ENCODE data around the gene ASCL4.

DNA sequence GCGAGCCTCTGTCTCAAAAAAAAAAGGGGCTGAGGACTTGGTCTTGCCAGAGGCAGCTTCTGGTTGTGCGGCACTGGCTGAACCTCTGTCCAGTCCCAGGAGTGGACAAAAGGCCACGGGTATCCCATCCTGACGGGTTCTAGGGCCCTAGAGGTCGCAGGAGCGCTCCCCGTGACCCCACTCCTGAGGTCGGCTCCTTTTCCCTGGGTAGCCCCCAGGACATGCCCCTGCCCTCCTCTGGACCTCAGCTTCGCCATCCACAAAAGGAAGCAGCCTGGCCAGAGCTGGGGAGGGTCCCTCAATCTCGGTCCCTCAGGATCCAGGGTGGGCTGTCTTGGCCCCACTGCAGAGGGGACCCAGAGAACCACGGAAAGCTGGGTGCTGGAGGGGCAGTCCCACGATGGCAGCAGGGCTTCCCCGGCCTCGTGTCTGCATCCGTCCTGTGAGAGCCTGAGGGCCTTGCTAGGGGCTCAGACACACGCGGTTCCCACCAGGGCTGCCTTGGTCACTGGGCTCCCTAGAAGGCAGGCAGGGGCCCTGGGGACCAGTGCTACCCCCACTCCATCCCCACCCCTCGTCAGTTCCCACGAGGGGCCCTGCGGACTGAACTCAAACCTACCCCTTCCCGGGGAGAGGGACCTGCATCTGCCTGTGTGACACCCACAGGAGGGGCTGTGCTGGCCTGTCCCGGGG, 31.1 kb downstream of the ASCL4 start:
- no peak for TF ChIP-seq JUND (IDR thresholded peaks at IDR 0.05)
- TF ChIP-seq, protein P1, sequence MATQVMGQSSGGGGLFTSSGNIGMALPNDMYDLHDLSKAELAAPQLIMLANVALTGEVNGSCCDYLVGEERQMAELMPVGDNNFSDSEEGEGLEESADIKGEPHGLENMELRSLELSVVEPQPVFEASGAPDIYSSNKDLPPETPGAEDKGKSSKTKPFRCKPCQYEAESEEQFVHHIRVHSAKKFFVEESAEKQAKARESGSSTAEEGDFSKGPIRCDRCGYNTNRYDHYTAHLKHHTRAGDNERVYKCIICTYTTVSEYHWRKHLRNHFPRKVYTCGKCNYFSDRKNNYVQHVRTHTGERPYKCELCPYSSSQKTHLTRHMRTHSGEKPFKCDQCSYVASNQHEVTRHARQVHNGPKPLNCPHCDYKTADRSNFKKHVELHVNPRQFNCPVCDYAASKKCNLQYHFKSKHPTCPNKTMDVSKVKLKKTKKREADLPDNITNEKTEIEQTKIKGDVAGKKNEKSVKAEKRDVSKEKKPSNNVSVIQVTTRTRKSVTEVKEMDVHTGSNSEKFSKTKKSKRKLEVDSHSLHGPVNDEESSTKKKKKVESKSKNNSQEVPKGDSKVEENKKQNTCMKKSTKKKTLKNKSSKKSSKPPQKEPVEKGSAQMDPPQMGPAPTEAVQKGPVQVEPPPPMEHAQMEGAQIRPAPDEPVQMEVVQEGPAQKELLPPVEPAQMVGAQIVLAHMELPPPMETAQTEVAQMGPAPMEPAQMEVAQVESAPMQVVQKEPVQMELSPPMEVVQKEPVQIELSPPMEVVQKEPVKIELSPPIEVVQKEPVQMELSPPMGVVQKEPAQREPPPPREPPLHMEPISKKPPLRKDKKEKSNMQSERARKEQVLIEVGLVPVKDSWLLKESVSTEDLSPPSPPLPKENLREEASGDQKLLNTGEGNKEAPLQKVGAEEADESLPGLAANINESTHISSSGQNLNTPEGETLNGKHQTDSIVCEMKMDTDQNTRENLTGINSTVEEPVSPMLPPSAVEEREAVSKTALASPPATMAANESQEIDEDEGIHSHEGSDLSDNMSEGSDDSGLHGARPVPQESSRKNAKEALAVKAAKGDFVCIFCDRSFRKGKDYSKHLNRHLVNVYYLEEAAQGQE (IDR thresholded peaks at IDR 0.05) = no peak
- TF ChIP-seq HNF4G (IDR thresholded peaks at IDR 0.05) = no peak
- TF ChIP-seq, protein P2, sequence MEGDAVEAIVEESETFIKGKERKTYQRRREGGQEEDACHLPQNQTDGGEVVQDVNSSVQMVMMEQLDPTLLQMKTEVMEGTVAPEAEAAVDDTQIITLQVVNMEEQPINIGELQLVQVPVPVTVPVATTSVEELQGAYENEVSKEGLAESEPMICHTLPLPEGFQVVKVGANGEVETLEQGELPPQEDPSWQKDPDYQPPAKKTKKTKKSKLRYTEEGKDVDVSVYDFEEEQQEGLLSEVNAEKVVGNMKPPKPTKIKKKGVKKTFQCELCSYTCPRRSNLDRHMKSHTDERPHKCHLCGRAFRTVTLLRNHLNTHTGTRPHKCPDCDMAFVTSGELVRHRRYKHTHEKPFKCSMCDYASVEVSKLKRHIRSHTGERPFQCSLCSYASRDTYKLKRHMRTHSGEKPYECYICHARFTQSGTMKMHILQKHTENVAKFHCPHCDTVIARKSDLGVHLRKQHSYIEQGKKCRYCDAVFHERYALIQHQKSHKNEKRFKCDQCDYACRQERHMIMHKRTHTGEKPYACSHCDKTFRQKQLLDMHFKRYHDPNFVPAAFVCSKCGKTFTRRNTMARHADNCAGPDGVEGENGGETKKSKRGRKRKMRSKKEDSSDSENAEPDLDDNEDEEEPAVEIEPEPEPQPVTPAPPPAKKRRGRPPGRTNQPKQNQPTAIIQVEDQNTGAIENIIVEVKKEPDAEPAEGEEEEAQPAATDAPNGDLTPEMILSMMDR (IDR thresholded peaks at IDR 0.05; ENCODE audit: low read depth, low read length, missing input control) = no peak
- no peak for TF ChIP-seq YY1 (IDR thresholded peaks at IDR 0.05)
- TF ChIP-seq, protein P3, sequence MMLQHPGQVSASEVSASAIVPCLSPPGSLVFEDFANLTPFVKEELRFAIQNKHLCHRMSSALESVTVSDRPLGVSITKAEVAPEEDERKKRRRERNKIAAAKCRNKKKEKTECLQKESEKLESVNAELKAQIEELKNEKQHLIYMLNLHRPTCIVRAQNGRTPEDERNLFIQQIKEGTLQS (IDR thresholded peaks at IDR 0.05) = no peak
- TF ChIP-seq, protein P4, sequence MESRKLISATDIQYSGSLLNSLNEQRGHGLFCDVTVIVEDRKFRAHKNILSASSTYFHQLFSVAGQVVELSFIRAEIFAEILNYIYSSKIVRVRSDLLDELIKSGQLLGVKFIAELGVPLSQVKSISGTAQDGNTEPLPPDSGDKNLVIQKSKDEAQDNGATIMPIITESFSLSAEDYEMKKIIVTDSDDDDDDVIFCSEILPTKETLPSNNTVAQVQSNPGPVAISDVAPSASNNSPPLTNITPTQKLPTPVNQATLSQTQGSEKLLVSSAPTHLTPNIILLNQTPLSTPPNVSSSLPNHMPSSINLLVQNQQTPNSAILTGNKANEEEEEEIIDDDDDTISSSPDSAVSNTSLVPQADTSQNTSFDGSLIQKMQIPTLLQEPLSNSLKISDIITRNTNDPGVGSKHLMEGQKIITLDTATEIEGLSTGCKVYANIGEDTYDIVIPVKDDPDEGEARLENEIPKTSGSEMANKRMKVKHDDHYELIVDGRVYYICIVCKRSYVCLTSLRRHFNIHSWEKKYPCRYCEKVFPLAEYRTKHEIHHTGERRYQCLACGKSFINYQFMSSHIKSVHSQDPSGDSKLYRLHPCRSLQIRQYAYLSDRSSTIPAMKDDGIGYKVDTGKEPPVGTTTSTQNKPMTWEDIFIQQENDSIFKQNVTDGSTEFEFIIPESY (IDR thresholded peaks at IDR 0.05) = no peak
